ENCODE measurements around the gene HDAC2. TPM values are rescaled to one million over a fixed set of nuclear protein-coding genes. Genes with fewer than 3 reads are reported as not detected.

HDAC2 gene
- total and polyA plus RNA-seq, 2 donors (not counting 3 experiments of a cell fraction or from before 2014, with no cell fraction given), result 121 to 142 TPM

GRCh38 chr6:113954653-113955052 is 16.3 kb downstream of the HDAC2 start:
- no peak for TF ChIP-seq MYC (IDR thresholded peaks at IDR 0.05; ENCODE audit: low read depth, low read length)
- no peak for TF ChIP-seq EZH2 (IDR thresholded peaks at IDR 0.05; ENCODE audit: borderline replicate concordance, low read depth, low read length, severe bottlenecking)
- no peak for TF ChIP-seq FOS (IDR thresholded peaks at IDR 0.05; ENCODE audit: borderline replicate concordance, insufficient read depth, low read length)
- peaks cover 2 to 14% of the 10 kb centered on the region in 2 experiments for H3K36me3 ChIP-seq (ENCODE audit: control insufficient read depth in 2 of 2, extremely low read depth in 1 of 2, insufficient read depth in 2 of 2, low read length in 2 of 2)
- H3K4me2 ChIP-seq (ENCODE audit: insufficient read depth, low read length), result no peak overlapping the region
- dilution Hi-C loops (cut with MboI; ENCODE audit: extremely low pct_ligation_motif_present, low sequenced_read_pairs) (no loop called here), intact Hi-C loops (cut with micrococcal nuclease) (no loop called here)
- no peaks in the 10 kb centered on the region for H3K9me1 ChIP-seq (replicated peaks; ENCODE audit: control insufficient read depth, extremely low read depth, insufficient read depth, low read length)
- peaks cover 5% of the 10 kb centered on the region for H4K20me1 ChIP-seq (replicated peaks; ENCODE audit: control insufficient read depth, extremely low read depth, insufficient read depth, low read length)
- no peaks in the 10 kb centered on the region for H3K9me3 ChIP-seq (replicated peaks; ENCODE audit: control insufficient read depth, insufficient read depth, low read length)
- ChIA-PET POLR2A (no interaction called here), CTCF (no interaction called here)
- H2AFZ ChIP-seq (ENCODE audit: low read depth, low read length), result no peak overlapping the region
- FAIRE-seq (no peak), DNase-seq (ENCODE audit: low read depth, low spot score) (no peak)
- no peak overlapping the region for H3K4me3 ChIP-seq (replicated peaks in 1 of 3; ENCODE audit: insufficient read depth in 1 of 3, low read depth in 1 of 3, low read length in 3 of 3)
- BruUV-seq (replicated peaks), result no TSS peak
- H3K79me2 ChIP-seq (ENCODE audit: control insufficient read depth, insufficient read depth, low read length), result peaks cover 36% of the 10 kb centered on the region
- H3K27me3 ChIP-seq (ENCODE audit: control insufficient read depth in 2 of 2, insufficient read depth in 2 of 2, low read length in 2 of 2), result no peaks in the 10 kb centered on the region
- no peak overlapping the region for H3K27ac ChIP-seq (ENCODE audit: insufficient read depth, low read depth, low read length)
- H3K9ac ChIP-seq (replicated peaks; ENCODE audit: extremely low read depth, insufficient read depth, low read length), result no peak overlapping the region
- H3K4me1 ChIP-seq (ENCODE audit: control insufficient read depth, extremely low read depth, insufficient read depth, low read length), result peaks cover 11% of the 10 kb centered on the region

GRCh38 chr6:113953346-113953745 is 17.6 kb downstream of the HDAC2 start:
- BruUV-seq (replicated peaks), result no TSS peak
- Histone ChIP-seq H3K27ac (ENCODE audit: insufficient read depth, low read depth, low read length) (no peak overlapping the region), H3K9me1 (replicated peaks; ENCODE audit: control insufficient read depth, extremely low read depth, insufficient read depth, low read length) (no peaks in the 10 kb centered on the region), H3K36me3 (ENCODE audit: control insufficient read depth in 2 of 2, extremely low read depth in 1 of 2, insufficient read depth in 2 of 2, low read length in 2 of 2) (peaks cover 5 to 17% of the 10 kb centered on the region in 2 experiments), H3K9me3 (replicated peaks; ENCODE audit: control insufficient read depth, insufficient read depth, low read length) (no peaks in the 10 kb centered on the region), H3K9ac (replicated peaks; ENCODE audit: extremely low read depth, insufficient read depth, low read length) (no peak overlapping the region), H3K4me1 (ENCODE audit: control insufficient read depth, extremely low read depth, insufficient read depth, low read length) (peaks cover 11% of the 10 kb centered on the region), H3K79me2 (ENCODE audit: control insufficient read depth, insufficient read depth, low read length) (peaks cover 25% of the 10 kb centered on the region), H3K4me2 (ENCODE audit: insufficient read depth, low read length) (no peak overlapping the region), H3K4me3 (replicated peaks in 1 of 3; ENCODE audit: insufficient read depth in 1 of 3, low read depth in 1 of 3, low read length in 3 of 3) (no peak overlapping the region), H3K27me3 (ENCODE audit: control insufficient read depth in 2 of 2, insufficient read depth in 2 of 2, low read length in 2 of 2) (no peaks in the 10 kb centered on the region), H2AFZ (ENCODE audit: low read depth, low read length) (no peak overlapping the region), H4K20me1 (replicated peaks; ENCODE audit: control insufficient read depth, extremely low read depth, insufficient read depth, low read length) (peaks cover 5% of the 10 kb centered on the region)
- ChIA-PET CTCF (interaction anchor here (3.6 kb wide), 1 partner anchor 17 kb away, joined by 10 read pairs; no protein-coding TSS in a partner anchor), POLR2A (no interaction called here)
- TF ChIP-seq POLR2A (IDR thresholded peaks at IDR 0.05; ENCODE audit: low read depth, low read length) (no peak), MAX (IDR thresholded peaks at IDR 0.05; ENCODE audit: insufficient read depth, insufficient read length) (no peak), POLR2AphosphoS5 (IDR thresholded peaks at IDR 0.05; ENCODE audit: insufficient read depth, low read depth, low read length) (no peak), JUN (IDR thresholded peaks at IDR 0.05; ENCODE audit: borderline replicate concordance, insufficient read depth, insufficient read length, low read depth) (no peak), GATA2 (IDR thresholded peaks at IDR 0.05; ENCODE audit: insufficient read depth, insufficient read length, low read depth, low read length) (no peak), EZH2 (IDR thresholded peaks at IDR 0.05; ENCODE audit: borderline replicate concordance, low read depth, low read length, severe bottlenecking) (no peak), MYC (IDR thresholded peaks at IDR 0.05; ENCODE audit: low read depth, low read length) (no peak), FOS (IDR thresholded peaks at IDR 0.05; ENCODE audit: borderline replicate concordance, insufficient read depth, low read length) (no peak), CTCF (IDR thresholded peaks at IDR 0.05; ENCODE audit: extremely low read depth in 1 of 2, insufficient read depth in 1 of 2, low read depth in 1 of 2, low read length in 2 of 2) (no peak)
- no peak for FAIRE-seq
- intact Hi-C loops (cut with micrococcal nuclease), result no loop called here
- DNase-seq (ENCODE audit: low read depth, low spot score), result no peak
- dilution Hi-C loops (cut with MboI; ENCODE audit: extremely low pct_ligation_motif_present, low sequenced_read_pairs), result no loop called here

Data from endothelial cell of umbilical vein (primary cell).